ENCODE measurements around the gene NDEL1. TPM values are rescaled to one million over a fixed set of nuclear protein-coding genes. Genes with fewer than 3 reads are reported as not detected.
A peak's percentile ranks its signal among the peaks of the same experiment; 100 is the strongest.

Gene NDEL1
- polyA plus RNA-seq, 3 donors, result 29.8 to 58.3 (median 39.7) TPM

GRCh38 chr17:8476741-8477140, 41.1 kb downstream of the NDEL1 start:
- peak overlapping the region in 1 of 7 donors; percentile 80 for H3K27ac Mint-ChIP-seq
- no peak for DNase-seq
- H3K4me3 ChIP-seq (replicated peaks in 1 of 3; ENCODE audit: low read depth in 2 of 3, low read length in 3 of 3), result no peak overlapping the region
- no peaks in the 10 kb centered on the region for H3K4me1 Mint-ChIP-seq
- H3K36me3 ChIP-seq (replicated peaks in 1 of 2; ENCODE audit: control insufficient read depth in 1 of 2, insufficient read depth in 2 of 2, low read length in 2 of 2), result peaks cover 33 to 72% of the 10 kb centered on the region in 2 donors
- no peak overlapping the region for H3K9ac ChIP-seq (ENCODE audit: insufficient read depth, low read length, poor library complexity, severe bottlenecking)
- no peak overlapping the region for H3K4me3 Mint-ChIP-seq
- peaks cover 1 to 8% (median 5%) of the 10 kb centered on the region in 7 donors for H3K9me3 Mint-ChIP-seq
- H3K27me3 ChIP-seq (ENCODE audit: control insufficient read depth in 2 of 2, insufficient read depth in 2 of 2, low read length in 2 of 2), result no peaks in the 10 kb centered on the region
- H3K27me3 Mint-ChIP-seq (ENCODE audit: low read depth in 3 of 3), result peaks cover 0 to 1% (median 0%) of the 10 kb centered on the region in 3 donors
- no peaks in the 10 kb centered on the region for H3K4me1 ChIP-seq (ENCODE audit: control insufficient read depth in 1 of 2, insufficient read depth in 2 of 2, low read length in 2 of 2)
- H3K79me2 ChIP-seq (ENCODE audit: insufficient read depth, low read length), result no peaks in the 10 kb centered on the region
- WGBS (ENCODE audit: insufficient coverage), result 90% methylated on average over 21 of the region's 22 CpGs
- peaks cover 11% of the 10 kb centered on the region for H4K20me1 ChIP-seq (ENCODE audit: insufficient read depth, low read length)
- TF ChIP-seq CTCF (IDR thresholded peaks at IDR 0.05), result no peak
- H2AFZ ChIP-seq (ENCODE audit: insufficient read depth, low read depth, low read length, poor library complexity, severe bottlenecking), result no peak overlapping the region
- H3K27ac ChIP-seq (ENCODE audit: low read depth in 1 of 2, low read length in 2 of 2), result no peak overlapping the region
- peaks cover 61 to 80% of the 10 kb centered on the region in 2 donors for H3K36me3 Mint-ChIP-seq
- intact Hi-C loops (cut with micrococcal nuclease), result no loop called here
- no peak overlapping the region for H3K4me2 ChIP-seq (replicated peaks; ENCODE audit: extremely low read depth, low read length, poor library complexity, severe bottlenecking)
- peaks cover 0 to 3% of the 10 kb centered on the region in 2 donors for H3K9me3 ChIP-seq (replicated peaks in 1 of 2; ENCODE audit: control insufficient read depth in 1 of 2, insufficient read depth in 1 of 2, low read length in 2 of 2)

GRCh38 chr17:8477171-8477570, 41.5 kb downstream of the NDEL1 start:
- intact Hi-C loops (cut with micrococcal nuclease), result no loop called here
- no peaks in the 10 kb centered on the region for H3K4me1 ChIP-seq (ENCODE audit: control insufficient read depth in 1 of 2, insufficient read depth in 2 of 2, low read length in 2 of 2)
- no peak overlapping the region for H3K4me3 ChIP-seq (replicated peaks in 1 of 3; ENCODE audit: low read depth in 2 of 3, low read length in 3 of 3)
- peaks cover 4 to 9% (median 7%) of the 10 kb centered on the region in 7 donors for H3K9me3 Mint-ChIP-seq
- peak in 1 of 3 donors; percentile 14 for DNase-seq
- no peak overlapping the region for H3K4me3 Mint-ChIP-seq
- no peak overlapping the region for H3K4me2 ChIP-seq (replicated peaks; ENCODE audit: extremely low read depth, low read length, poor library complexity, severe bottlenecking)
- no peaks in the 10 kb centered on the region for H3K4me1 Mint-ChIP-seq
- H2AFZ ChIP-seq (ENCODE audit: insufficient read depth, low read depth, low read length, poor library complexity, severe bottlenecking), result no peak overlapping the region
- no peak overlapping the region for H3K9ac ChIP-seq (ENCODE audit: insufficient read depth, low read length, poor library complexity, severe bottlenecking)
- no peak for TF ChIP-seq CTCF (IDR thresholded peaks at IDR 0.05)
- H3K27ac Mint-ChIP-seq, result peak overlapping the region in 2 of 7 donors; percentile 9 to 80
- H3K9me3 ChIP-seq (replicated peaks in 1 of 2; ENCODE audit: control insufficient read depth in 1 of 2, insufficient read depth in 1 of 2, low read length in 2 of 2), result peaks cover 0 to 8% of the 10 kb centered on the region in 2 donors
- WGBS (ENCODE audit: insufficient coverage), result 94% methylated on average over 8 of the region's 8 CpGs
- H3K27me3 Mint-ChIP-seq (ENCODE audit: low read depth in 3 of 3), result peaks cover 0 to 1% (median 0%) of the 10 kb centered on the region in 3 donors
- H3K27me3 ChIP-seq (ENCODE audit: control insufficient read depth in 2 of 2, insufficient read depth in 2 of 2, low read length in 2 of 2), result no peaks in the 10 kb centered on the region
- peaks cover 28 to 72% of the 10 kb centered on the region in 2 donors for H3K36me3 ChIP-seq (replicated peaks in 1 of 2; ENCODE audit: control insufficient read depth in 1 of 2, insufficient read depth in 2 of 2, low read length in 2 of 2)
- peaks cover 7% of the 10 kb centered on the region for H4K20me1 ChIP-seq (ENCODE audit: insufficient read depth, low read length)
- no peaks in the 10 kb centered on the region for H3K79me2 ChIP-seq (ENCODE audit: insufficient read depth, low read length)
- peaks cover 57 to 78% of the 10 kb centered on the region in 2 donors for H3K36me3 Mint-ChIP-seq
- H3K27ac ChIP-seq (ENCODE audit: low read depth in 1 of 2, low read length in 2 of 2), result no peak overlapping the region
